ENCODE results near the gene ANKRD9. TPM values are rescaled to one million over a fixed set of nuclear protein-coding genes. Genes with fewer than 3 reads are reported as not detected.

ANKRD9 gene
- total and polyA plus RNA-seq, 2 donors (not counting 3 experiments of a cell fraction or from before 2014, with no cell fraction given): 21.0 to 24.6 TPM

DNA sequence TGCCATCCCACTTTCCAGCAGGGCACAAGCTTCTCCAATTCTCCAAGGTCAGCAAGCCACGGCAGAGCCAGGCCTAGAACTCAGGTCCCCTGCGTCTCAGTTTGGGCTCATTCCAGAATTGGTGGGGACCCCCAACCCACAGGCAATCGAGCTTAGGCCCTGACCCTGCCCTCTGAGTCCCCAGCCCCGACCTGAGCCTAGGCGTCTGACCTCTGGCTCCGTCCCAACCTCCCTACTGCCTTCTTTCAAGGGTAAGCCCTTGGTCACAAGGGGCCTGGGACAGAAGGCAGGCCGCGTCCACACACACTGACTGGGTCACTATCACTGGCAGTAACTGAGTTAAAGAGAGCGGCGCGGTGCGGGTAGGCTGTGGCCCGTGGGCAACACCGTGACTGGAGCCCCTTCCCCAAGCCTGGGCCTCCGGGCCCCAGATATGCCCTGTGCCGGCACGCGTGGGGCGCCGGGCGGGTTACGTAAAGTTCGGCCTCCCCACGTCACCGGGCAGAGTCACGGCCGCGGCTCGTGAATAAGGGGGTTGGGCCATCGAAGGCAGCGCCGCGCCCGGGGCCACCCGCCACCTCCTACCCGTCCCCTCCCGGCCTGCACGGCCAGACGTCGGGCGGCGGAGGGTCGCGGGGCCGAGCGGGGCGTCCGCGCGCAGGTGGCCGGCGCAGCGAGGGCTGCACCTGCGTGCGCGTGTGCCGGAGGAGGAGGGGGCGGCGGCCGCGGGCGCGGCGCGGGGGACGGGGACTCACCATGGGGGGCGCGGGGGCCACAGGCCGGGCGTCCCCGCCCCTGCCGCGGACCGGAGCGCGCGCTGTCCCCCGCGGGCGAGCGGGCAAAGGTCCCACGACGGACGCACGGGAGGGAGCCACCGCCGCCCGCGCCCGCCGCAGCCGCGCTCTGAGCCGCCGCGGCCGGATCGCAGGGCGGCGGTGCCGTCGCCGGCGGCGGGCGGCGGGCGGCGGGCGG lies 516 bp downstream of the ANKRD9 start:
- no peaks in the 10 kb centered on the region for H3K27me3 ChIP-seq (ENCODE audit: control insufficient read depth in 2 of 2, insufficient read depth in 2 of 2, low read length in 2 of 2)
- CTCF ChIA-PET: interaction anchor here (0.8 to 1.0 kb wide), 7 partner anchors 8 to 191 kb away, joined by 3 to 10 read pairs (median 6); no protein-coding TSS in a partner anchor
- FAIRE-seq (peak; percentile 55), DNase-seq (ENCODE audit: low read depth, low spot score) (peak; percentile 35)
- H3K9me1 ChIP-seq (replicated peaks; ENCODE audit: control insufficient read depth, extremely low read depth, insufficient read depth, low read length): no peaks in the 10 kb centered on the region
- peak overlapping the region; percentile 63 for H3K27ac ChIP-seq (ENCODE audit: insufficient read depth, low read depth, low read length)
- H3K36me3 ChIP-seq (ENCODE audit: control insufficient read depth in 2 of 2, extremely low read depth in 1 of 2, insufficient read depth in 2 of 2, low read length in 2 of 2): peaks cover 0 to 2% of the 10 kb centered on the region in 2 experiments
- H2AFZ ChIP-seq (ENCODE audit: low read depth, low read length): peak overlapping the region; percentile 7
- TSS peak; percentile 42 for BruUV-seq (replicated peaks)
- H3K79me2 ChIP-seq (ENCODE audit: control insufficient read depth, insufficient read depth, low read length): peaks cover 3% of the 10 kb centered on the region
- peak overlapping the region; percentile 58 for H3K9ac ChIP-seq (replicated peaks; ENCODE audit: extremely low read depth, insufficient read depth, low read length)
- no peaks in the 10 kb centered on the region for H3K9me3 ChIP-seq (replicated peaks; ENCODE audit: control insufficient read depth, insufficient read depth, low read length)
- no peaks in the 10 kb centered on the region for H4K20me1 ChIP-seq (replicated peaks; ENCODE audit: control insufficient read depth, extremely low read depth, insufficient read depth, low read length)
- peak overlapping the region; percentile 16 for H3K4me2 ChIP-seq (ENCODE audit: insufficient read depth, low read length)
- H3K4me3 ChIP-seq (replicated peaks in 1 of 3; ENCODE audit: insufficient read depth in 1 of 3, low read depth in 1 of 3, low read length in 3 of 3): peak overlapping the region; percentile 3 to 60 (median 57)
- TF ChIP-seq POLR2AphosphoS5 (IDR thresholded peaks at IDR 0.05; ENCODE audit: insufficient read depth, low read depth, low read length) (peak; percentile 17), POLR2A (IDR thresholded peaks at IDR 0.05; ENCODE audit: low read depth, low read length) (no peak)
- intact Hi-C loops (cut with micrococcal nuclease) (loop anchor here (2.0 to 10.0 kb wide), 2 partner anchors 70 to 144 kb away; partner anchors contain the start of genes CINP and TECPR2), dilution Hi-C loops (cut with MboI; ENCODE audit: extremely low pct_ligation_motif_present, low sequenced_read_pairs) (loop anchor here (10.0 kb wide), 1 partner anchor 64 kb away; no protein-coding TSS in a partner anchor)
- peaks cover 12% of the 10 kb centered on the region for H3K4me1 ChIP-seq (ENCODE audit: control insufficient read depth, extremely low read depth, insufficient read depth, low read length)
- POLR2A ChIA-PET: no interaction called here

DNA sequence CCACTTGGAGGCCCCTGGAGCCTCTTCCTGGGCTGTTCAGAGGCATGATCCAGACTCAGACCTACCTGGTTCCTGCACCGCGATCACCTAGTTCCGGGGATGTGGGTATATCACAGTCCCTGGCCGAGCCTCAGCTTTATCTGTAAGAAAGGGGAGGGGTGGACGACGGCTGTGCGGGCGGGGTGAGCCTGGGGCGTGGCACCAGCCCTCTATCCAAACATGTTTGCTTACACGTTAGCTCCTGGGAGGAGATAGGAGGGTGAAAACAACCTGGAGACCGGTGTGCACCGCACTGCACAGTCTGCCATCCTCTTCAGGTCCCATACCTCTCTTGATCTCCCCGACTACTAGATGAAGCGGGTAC lies 1.2 kb downstream of the ANKRD9 start:
- Histone ChIP-seq H3K27ac (ENCODE audit: insufficient read depth, low read depth, low read length) (no peak overlapping the region), H3K79me2 (ENCODE audit: control insufficient read depth, insufficient read depth, low read length) (peaks cover 3% of the 10 kb centered on the region), H3K4me2 (ENCODE audit: insufficient read depth, low read length) (peak overlapping the region; percentile 16), H3K4me1 (ENCODE audit: control insufficient read depth, extremely low read depth, insufficient read depth, low read length) (peaks cover 18% of the 10 kb centered on the region), H2AFZ (ENCODE audit: low read depth, low read length) (no peak overlapping the region), H4K20me1 (replicated peaks; ENCODE audit: control insufficient read depth, extremely low read depth, insufficient read depth, low read length) (no peaks in the 10 kb centered on the region), H3K36me3 (ENCODE audit: control insufficient read depth in 2 of 2, extremely low read depth in 1 of 2, insufficient read depth in 2 of 2, low read length in 2 of 2) (peaks cover 0 to 2% of the 10 kb centered on the region in 2 experiments), H3K27me3 (ENCODE audit: control insufficient read depth in 2 of 2, insufficient read depth in 2 of 2, low read length in 2 of 2) (no peaks in the 10 kb centered on the region), H3K9me1 (replicated peaks; ENCODE audit: control insufficient read depth, extremely low read depth, insufficient read depth, low read length) (no peaks in the 10 kb centered on the region), H3K9ac (replicated peaks; ENCODE audit: extremely low read depth, insufficient read depth, low read length) (no peak overlapping the region), H3K4me3 (replicated peaks in 1 of 3; ENCODE audit: insufficient read depth in 1 of 3, low read depth in 1 of 3, low read length in 3 of 3) (peak overlapping the region in 1 of 3 experiments; percentile 57), H3K9me3 (replicated peaks; ENCODE audit: control insufficient read depth, insufficient read depth, low read length) (no peaks in the 10 kb centered on the region)
- intact Hi-C loops (cut with micrococcal nuclease) (loop anchor here (2.0 to 10.0 kb wide), 2 partner anchors 70 to 144 kb away; partner anchors contain the start of genes CINP and TECPR2), dilution Hi-C loops (cut with MboI; ENCODE audit: extremely low pct_ligation_motif_present, low sequenced_read_pairs) (loop anchor here (10.0 kb wide), 1 partner anchor 64 kb away; no protein-coding TSS in a partner anchor)
- DNase-seq (ENCODE audit: low read depth, low spot score) (no peak), FAIRE-seq (no peak)
- ChIA-PET POLR2A (no interaction called here), CTCF (interaction anchor here (0.8 kb wide), 1 partner anchor 70 kb away, joined by 7 read pairs; no protein-coding TSS in a partner anchor)
- BruUV-seq (replicated peaks): no TSS peak
- TF ChIP-seq MYC (IDR thresholded peaks at IDR 0.05; ENCODE audit: low read depth, low read length) (no peak), GATA2 (IDR thresholded peaks at IDR 0.05; ENCODE audit: insufficient read depth, insufficient read length, low read depth, low read length) (no peak)
